ENCODE measurements around the gene POU6F2. TPM values are rescaled to one million over a fixed set of nuclear protein-coding genes. Genes with fewer than 3 reads are reported as not detected.

POU6F2 gene
- total RNA-seq, 1 experiment from 2014 or later, result 0.19 TPM

DNA sequence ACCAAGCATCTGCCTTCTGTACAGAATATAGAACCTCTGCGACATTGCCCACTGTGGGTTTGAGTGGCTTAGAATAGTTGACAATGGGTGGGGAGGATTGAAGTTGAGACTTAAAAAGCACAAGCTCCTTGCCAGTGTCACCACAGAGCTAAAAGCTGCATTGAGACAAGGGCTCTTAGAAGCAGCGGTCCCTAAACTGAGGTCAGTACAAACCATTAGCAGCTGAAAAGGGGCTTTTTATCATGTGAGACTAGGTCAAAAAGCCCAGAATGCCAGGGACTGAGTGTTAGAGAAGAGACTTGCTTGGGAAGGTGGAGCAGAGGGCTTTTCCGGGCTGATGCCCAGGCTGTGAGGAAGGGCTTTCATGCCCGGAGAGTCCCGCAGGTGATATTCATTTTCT lies 91.3 kb downstream of the POU6F2 start:
- Mint-ChIP-seq H3K4me3 (ENCODE audit: unreplicated experiment) (no peak overlapping the region), H3K27ac (ENCODE audit: low read depth, unreplicated experiment) (no peak overlapping the region), H3K27me3 (ENCODE audit: insufficient read depth, unreplicated experiment) (peaks cover 80% of the 10 kb centered on the region), H3K9me3 (ENCODE audit: unreplicated experiment) (no peaks in the 10 kb centered on the region), H3K36me3 (ENCODE audit: insufficient read depth, unreplicated experiment) (no peaks in the 10 kb centered on the region), H3K4me1 (ENCODE audit: insufficient read depth, unreplicated experiment) (no peaks in the 10 kb centered on the region)
- no peak for TF ChIP-seq CTCF (IDR thresholded peaks at IDR 0.05; ENCODE audit: unreplicated experiment)
- ChIA-PET POLR2A (no interaction called here), CTCF (interaction anchor here (0.7 to 1.3 kb wide), 2 partner anchors 169 to 394 kb away, joined by 3 to 4 read pairs; no protein-coding TSS in a partner anchor)
- intact Hi-C loops (cut with micrococcal nuclease), result no loop called here
- DNase-seq (ENCODE audit: unreplicated experiment), result no peak
- BruUV-seq (replicated peaks), result no TSS peak

DNA sequence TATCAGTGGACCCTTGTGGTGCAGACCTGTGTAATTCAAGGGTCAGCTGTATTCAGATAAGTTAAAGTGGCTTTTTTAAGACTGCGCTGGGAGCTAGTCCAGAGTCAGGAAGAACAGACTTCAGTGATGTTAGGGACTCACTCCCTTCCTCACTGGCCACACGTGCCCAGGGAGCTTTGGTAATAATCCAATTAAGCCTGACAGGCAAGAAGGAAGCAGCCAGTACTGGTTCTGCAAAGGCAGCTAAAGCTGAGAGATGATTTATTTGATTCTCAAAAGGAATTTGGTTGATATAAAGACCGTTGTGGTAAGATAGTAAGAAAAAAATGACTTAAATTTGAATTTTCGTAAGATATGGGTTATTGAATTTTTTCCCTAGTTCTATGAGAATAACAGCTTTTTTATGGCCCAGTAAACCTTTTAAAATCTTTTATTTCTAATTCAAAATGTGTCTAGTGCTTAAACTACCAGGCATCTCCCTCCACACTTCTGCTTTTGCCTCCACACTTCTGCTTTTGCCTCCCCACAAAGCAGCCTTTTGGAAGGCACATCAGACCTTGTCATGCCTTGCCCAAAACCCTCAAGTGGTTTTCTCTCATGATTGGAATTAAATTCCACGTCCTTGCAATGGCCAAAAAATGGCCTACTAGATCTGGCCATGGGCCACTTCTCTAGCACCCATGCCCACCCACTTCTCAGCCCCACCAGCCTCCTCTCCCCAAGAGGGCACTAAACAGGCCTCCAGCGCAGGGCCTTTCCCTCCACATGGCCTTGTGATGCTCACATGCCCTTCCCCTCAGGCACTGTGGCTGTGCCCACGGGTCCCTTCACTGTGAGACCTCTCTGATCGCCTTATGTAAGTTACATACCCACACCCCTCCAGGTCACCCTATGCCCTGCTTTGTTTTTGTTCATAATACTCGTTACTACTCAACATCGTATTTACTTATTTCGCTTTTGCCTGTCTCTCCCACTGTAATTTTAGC lies 92.5 kb downstream of the POU6F2 start:
- POLR2A ChIA-PET, result no interaction called here

GRCh38 chr7:39071116-39071515 lies 93.4 kb downstream of the POU6F2 start:
- Mint-ChIP-seq H3K4me3 (ENCODE audit: unreplicated experiment) (no peak overlapping the region), H3K27ac (ENCODE audit: low read depth, unreplicated experiment) (no peak overlapping the region), H3K9me3 (ENCODE audit: unreplicated experiment) (no peaks in the 10 kb centered on the region), H3K36me3 (ENCODE audit: insufficient read depth, unreplicated experiment) (no peaks in the 10 kb centered on the region), H3K27me3 (ENCODE audit: insufficient read depth, unreplicated experiment) (peaks cover 69% of the 10 kb centered on the region), H3K4me1 (ENCODE audit: insufficient read depth, unreplicated experiment) (no peaks in the 10 kb centered on the region)
- CTCF ChIA-PET, result no interaction called here
- BruUV-seq (replicated peaks), result no TSS peak
- TF ChIP-seq CTCF (IDR thresholded peaks at IDR 0.05; ENCODE audit: unreplicated experiment), result no peak
- DNase-seq (ENCODE audit: unreplicated experiment), result no peak
- POLR2A ChIA-PET, result no interaction called here
- intact Hi-C loops (cut with micrococcal nuclease), result loop anchor here (10.0 kb wide), 1 partner anchor 276 kb away; no protein-coding TSS in a partner anchor

More for the DNA sequence above, 92.5 kb downstream of the POU6F2 start:
- Mint-ChIP-seq H3K27me3 (ENCODE audit: insufficient read depth, unreplicated experiment) (peaks cover 69% of the 10 kb centered on the region), H3K4me1 (ENCODE audit: insufficient read depth, unreplicated experiment) (no peaks in the 10 kb centered on the region), H3K9me3 (ENCODE audit: unreplicated experiment) (no peaks in the 10 kb centered on the region), H3K4me3 (ENCODE audit: unreplicated experiment) (no peak overlapping the region), H3K36me3 (ENCODE audit: insufficient read depth, unreplicated experiment) (no peaks in the 10 kb centered on the region), H3K27ac (ENCODE audit: low read depth, unreplicated experiment) (no peak overlapping the region)
- no peak for DNase-seq (ENCODE audit: unreplicated experiment)
- CTCF ChIA-PET, result interaction anchor here (0.5 to 1.3 kb wide), 2 partner anchors 172 to 393 kb away, joined by 3 to 4 read pairs; no protein-coding TSS in a partner anchor
- intact Hi-C loops (cut with micrococcal nuclease), result loop anchor here (10.0 kb wide), 1 partner anchor 275 kb away; no protein-coding TSS in a partner anchor
- TF ChIP-seq CTCF (IDR thresholded peaks at IDR 0.05; ENCODE audit: unreplicated experiment), result no peak
- no TSS peak for BruUV-seq (replicated peaks)

DNA sequence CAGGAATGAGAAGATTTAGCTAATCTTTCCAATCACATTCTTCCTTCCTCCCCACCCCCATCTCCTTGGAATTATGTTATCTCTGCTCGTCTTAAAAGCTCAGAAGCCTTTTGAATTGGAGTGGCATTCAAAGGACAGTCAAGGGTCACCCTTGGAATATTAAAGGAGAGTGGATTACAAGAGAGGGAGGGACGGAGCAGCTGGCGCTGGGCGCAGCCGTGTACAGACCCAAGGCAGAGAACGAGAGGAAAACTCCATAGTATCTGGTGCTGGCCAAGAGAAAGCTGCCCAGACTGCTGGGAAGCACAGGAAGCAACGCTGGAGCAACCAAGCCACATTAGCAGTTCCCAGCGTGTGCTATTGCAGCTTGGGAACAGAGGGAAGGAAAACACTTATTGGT lies 95.7 kb downstream of the POU6F2 start:
- Mint-ChIP-seq H3K36me3 (ENCODE audit: insufficient read depth, unreplicated experiment) (no peaks in the 10 kb centered on the region), H3K4me3 (ENCODE audit: unreplicated experiment) (no peak overlapping the region), H3K27ac (ENCODE audit: low read depth, unreplicated experiment) (no peak overlapping the region), H3K9me3 (ENCODE audit: unreplicated experiment) (no peaks in the 10 kb centered on the region), H3K4me1 (ENCODE audit: insufficient read depth, unreplicated experiment) (no peaks in the 10 kb centered on the region), H3K27me3 (ENCODE audit: insufficient read depth, unreplicated experiment) (peaks cover 86% of the 10 kb centered on the region)
- BruUV-seq (replicated peaks), result no TSS peak
- ChIA-PET CTCF (interaction anchor here (0.6 to 2.3 kb wide), 2 partner anchors 9 to 1643 kb away, joined by 4 to 7 read pairs; no protein-coding TSS in a partner anchor), POLR2A (no interaction called here)
- intact Hi-C loops (cut with micrococcal nuclease), result loop anchor here (10.0 kb wide), 1 partner anchor 279 kb away; no protein-coding TSS in a partner anchor
- no peak for DNase-seq (ENCODE audit: unreplicated experiment)
- TF ChIP-seq CTCF (IDR thresholded peaks at IDR 0.05; ENCODE audit: unreplicated experiment), result no peak

Data from MCF 10A (cell line).